Thoracic aorta (tissue), 2 donors: ENCODE measurements around the gene MRPL20. TPM values are rescaled to one million over a fixed set of nuclear protein-coding genes. Genes with fewer than 3 reads are reported as not detected.

Experiments used
- ATAC-seq: fragments of 150-250 bp; one replicate; pipeline ENCODE4 v1.8.0; 2017; ENCODE audit warnings: low read depth; ENCODE audit not compliant: insufficient number of reproducible peaks, low FRiP score
- DNase-seq: peaks from one replicate; pipeline ENCODE4 v3.0.0-alpha.2; 2020; ENCODE audit warnings: low spot score
- H3K27ac ChIP-seq, 2 donors: fragments of 200-600 bp; sonication (generic); 1 replicate in 1 of 2; 2 replicates in 1 of 2; pipeline ENCODE4 v1.5.1; 2016; ENCODE audit warnings: mild to moderate bottlenecking in 2 of 2, moderate library complexity in 2 of 2
- H3K27me3 ChIP-seq: fragments of 200-600 bp; sonication (generic); replicated peaks from 2 replicates; pipeline ENCODE4 v1.6.0; 2016; ENCODE audit warnings: mild to moderate bottlenecking; ENCODE audit not compliant: insufficient read depth
- H3K36me3 ChIP-seq: fragments of 200-600 bp; sonication (generic); one replicate; pipeline ENCODE4 v1.5.1; 2016
- H3K4me1 ChIP-seq, 2 donors: fragments of 200-600 bp; sonication (generic); 1 replicate in 1 of 2; 2 replicates in 1 of 2; pipeline versions ENCODE4 v1.5.1 to v1.6.0; 2016; ENCODE audit warnings: low read depth in 2 of 2, mild to moderate bottlenecking in 1 of 2; ENCODE audit not compliant: control insufficient read depth in 1 of 2
- H3K4me3 ChIP-seq: fragments of 200-600 bp; sonication (generic); 2 replicates; pipeline ENCODE4 v1.5.1; 2016; ENCODE audit warnings: mild to moderate bottlenecking
- H3K9me3 ChIP-seq: fragments of 200-600 bp; sonication (generic); 2 replicates; pipeline ENCODE4 v1.5.1; 2016
- total RNA-seq, 2 donors: library from RNA; depleted of rRNA; stranded (reverse); fragments of >200 nt; gene quantifications; one replicate each; pipeline versions ENCODE4 v1.1.0 to v1.2.3, GENCODE V29; 2016
- TF ChIP-seq, protein P1 (sequence below): fragments of 200-600 bp; sonication (generic); IDR thresholded peaks from one replicate; pipeline ENCODE4 v1.5.1; 2019; ENCODE audit warnings: antibody characterized with exemption

The MRPL20 gene
- total RNA-seq, 2 donors from 2014 or later = 96.9 to 121 TPM

DNA sequence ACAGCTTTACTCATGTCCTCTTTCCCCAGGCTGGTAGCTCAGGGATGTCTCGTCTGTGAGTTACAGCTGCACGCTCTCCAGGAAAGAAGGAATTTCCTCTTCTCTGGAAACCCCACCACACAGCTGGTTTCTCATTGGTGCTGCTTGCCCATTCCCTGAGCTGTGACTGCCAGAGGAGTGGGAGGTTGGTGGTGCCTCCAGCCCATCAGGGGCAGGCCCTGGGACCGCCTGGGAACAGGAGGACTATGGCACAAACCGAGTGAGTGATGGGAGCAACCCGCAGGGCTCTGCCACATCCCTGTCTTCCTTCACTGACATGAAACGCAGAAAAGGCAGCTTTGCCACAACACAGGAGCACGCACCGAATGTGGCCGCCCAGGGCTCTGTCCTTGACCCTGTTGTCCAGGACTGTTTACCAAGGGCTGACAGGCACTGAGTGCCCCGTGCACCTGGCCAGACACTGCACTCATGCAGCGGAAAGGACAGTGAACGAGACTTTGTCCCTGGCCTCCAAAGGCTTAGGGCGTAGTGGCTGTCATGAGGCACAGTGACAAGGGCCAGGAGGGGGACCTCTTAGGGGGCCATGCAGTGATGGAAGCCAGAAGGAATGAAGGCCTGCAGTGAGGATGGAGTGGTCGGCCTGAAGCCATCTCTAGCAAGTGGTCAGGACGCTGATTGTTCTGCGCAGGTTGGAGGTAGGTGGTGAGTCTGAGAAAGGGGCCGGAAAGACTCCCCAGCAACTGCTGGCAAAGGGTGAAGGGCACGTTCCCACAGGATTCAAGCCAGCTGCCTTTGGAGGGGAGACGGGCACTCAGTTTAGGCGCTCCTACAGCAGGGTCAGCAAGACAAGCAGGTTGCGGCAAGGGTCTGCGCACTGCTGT lies 6.3 kb downstream of the MRPL20 start:
- Histone ChIP-seq H3K4me3 (peak overlapping the region; percentile 94), H3K4me1 (peaks cover 21 to 44% of the 10 kb centered on the region in 2 donors)

DNA sequence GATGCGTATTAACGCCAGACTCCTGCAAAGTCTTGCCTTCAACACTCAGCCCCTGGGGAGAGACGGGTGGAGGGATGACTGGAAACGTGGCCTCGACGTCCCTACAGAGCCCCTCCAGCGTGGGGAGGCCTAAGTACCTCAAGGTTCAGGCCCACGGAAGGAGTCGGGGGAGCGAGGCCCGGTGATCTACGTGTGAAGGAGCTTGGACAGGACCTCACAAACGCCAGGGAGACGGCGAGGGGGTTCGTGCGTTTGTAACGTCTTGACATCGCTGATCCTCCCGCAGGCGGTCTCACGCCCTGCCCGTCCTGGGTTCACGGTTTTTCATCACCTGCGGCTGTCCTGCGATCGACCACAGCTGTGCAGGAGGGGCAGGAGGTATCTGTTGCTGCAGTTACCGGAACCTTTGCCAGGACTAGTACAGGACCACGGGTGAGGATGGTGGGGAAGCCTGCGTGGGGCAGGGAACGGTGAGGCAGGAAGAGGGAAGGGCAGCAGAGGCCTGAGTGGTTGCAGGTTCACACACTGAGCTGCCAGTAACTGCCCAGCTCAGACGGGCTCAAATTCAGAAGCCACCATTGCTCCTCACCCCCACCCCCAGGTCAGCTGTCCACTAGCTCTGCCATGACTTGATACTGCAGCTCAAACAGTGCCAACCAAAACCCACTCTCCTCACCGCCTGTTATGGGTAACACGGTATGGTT lies 7.1 kb downstream of the MRPL20 start:
- no peaks in the 10 kb centered on the region for H3K9me3 ChIP-seq
- peaks cover 55% of the 10 kb centered on the region for H3K36me3 ChIP-seq
- peaks cover 20 to 36% of the 10 kb centered on the region in 2 donors for H3K4me1 ChIP-seq
- ATAC-seq (no peak), DNase-seq (no peak)
- peak overlapping the region; percentile 86 to 87 for H3K27ac ChIP-seq
- TF ChIP-seq, protein P1, sequence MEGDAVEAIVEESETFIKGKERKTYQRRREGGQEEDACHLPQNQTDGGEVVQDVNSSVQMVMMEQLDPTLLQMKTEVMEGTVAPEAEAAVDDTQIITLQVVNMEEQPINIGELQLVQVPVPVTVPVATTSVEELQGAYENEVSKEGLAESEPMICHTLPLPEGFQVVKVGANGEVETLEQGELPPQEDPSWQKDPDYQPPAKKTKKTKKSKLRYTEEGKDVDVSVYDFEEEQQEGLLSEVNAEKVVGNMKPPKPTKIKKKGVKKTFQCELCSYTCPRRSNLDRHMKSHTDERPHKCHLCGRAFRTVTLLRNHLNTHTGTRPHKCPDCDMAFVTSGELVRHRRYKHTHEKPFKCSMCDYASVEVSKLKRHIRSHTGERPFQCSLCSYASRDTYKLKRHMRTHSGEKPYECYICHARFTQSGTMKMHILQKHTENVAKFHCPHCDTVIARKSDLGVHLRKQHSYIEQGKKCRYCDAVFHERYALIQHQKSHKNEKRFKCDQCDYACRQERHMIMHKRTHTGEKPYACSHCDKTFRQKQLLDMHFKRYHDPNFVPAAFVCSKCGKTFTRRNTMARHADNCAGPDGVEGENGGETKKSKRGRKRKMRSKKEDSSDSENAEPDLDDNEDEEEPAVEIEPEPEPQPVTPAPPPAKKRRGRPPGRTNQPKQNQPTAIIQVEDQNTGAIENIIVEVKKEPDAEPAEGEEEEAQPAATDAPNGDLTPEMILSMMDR = no peak
- no peaks in the 10 kb centered on the region for H3K27me3 ChIP-seq
- H3K4me3 ChIP-seq = peak overlapping the region; percentile 94

More for the DNA sequence above, 6.3 kb downstream of the MRPL20 start:
- Histone ChIP-seq H3K36me3 (peaks cover 53% of the 10 kb centered on the region), H3K27ac (peak overlapping the region in 1 of 2 donors; percentile 87), H3K27me3 (no peaks in the 10 kb centered on the region), H3K9me3 (no peaks in the 10 kb centered on the region)
- TF ChIP-seq, protein P1 = no peak
- DNase-seq (no peak), ATAC-seq (no peak)

DNA sequence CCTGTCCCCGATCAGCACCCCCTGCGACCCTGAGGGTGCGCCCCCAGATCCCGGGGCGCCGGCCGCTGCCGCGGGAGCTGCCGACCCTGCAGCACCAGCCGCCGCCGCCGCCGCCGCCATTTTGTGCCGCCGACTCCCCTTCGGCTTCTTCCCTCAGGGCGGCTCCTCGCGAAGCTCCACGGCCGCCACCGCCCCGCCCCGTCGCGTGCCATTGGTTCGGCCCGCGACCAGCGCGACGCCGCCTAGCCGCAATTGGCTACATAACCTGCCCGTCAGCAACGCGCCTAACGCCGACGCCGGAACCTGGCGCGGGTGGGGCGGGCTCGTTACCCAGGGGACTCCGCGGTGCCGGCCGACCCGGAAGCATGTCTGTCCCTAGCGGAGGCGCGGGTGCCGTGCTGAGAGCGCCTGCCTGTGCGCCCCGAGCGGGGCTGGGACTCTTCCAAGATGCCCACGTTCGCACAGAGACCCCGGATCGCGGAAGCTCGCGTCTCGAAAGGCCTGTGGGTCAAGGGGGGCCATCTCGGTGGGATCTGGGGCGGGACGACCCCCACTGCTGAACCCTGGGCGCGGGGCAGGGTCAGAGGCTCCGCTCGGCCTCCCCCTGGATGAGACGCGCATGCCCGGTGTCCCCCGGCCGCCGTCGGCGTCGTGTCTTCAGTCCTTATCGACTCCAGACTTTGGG lies 7.8 kb downstream of the MRPL20 start, which contains the start of gene CCNL2:
Gene CCNL2, minus strand, starts transcription at position 149 of the 685 bp plus-strand sequence. Its CDS starts 29 bp downstream, at position 120.
- peak; percentile 87 for DNase-seq
- peak within 1 kb of the TSS; percentile 86 to 87 for H3K27ac ChIP-seq
- H3K4me1 ChIP-seq = peaks cover 20 to 35% of the 10 kb centered on the region in 2 donors
- ATAC-seq = peak; percentile 95
- no peaks in the 10 kb centered on the region for H3K9me3 ChIP-seq
- H3K36me3 ChIP-seq = peaks cover 55% of the 10 kb centered on the region
- TF ChIP-seq, protein P1 = peak; percentile 77
- no peaks in the 10 kb centered on the region for H3K27me3 ChIP-seq
- H3K4me3 ChIP-seq = peak within 1 kb of the TSS; percentile 94

DNA sequence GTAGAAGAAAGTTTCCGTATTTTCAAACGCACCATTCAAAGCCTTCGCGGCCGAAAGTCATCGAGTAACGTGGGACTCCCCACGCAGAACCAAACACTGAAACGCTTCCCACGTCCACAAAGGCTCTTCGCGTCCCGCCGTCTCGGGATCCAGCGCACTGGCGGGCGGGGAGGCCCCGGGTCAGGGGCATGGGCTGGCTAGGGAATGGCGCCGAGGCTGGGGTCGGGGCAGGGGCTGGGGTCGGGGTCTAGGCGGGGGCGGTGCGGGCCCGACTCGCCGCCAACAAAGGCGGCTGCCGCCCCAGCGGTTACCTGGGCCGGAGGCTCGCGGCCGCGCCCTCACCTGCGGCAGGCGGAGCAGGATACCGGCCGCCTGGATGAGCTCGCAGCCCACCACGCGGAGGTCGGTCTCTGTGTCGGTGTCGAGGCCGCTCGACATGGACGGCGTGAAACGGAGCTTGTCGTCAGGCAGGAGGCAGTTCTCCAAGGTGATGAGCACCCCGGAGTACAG lies 8.4 kb downstream of the MRPL20 start:
- H3K4me1 ChIP-seq = peaks cover 20 to 35% of the 10 kb centered on the region in 2 donors
- TF ChIP-seq, protein P1 = no peak
- no peak for ATAC-seq
- H3K27me3 ChIP-seq = no peaks in the 10 kb centered on the region
- peak overlapping the region; percentile 83 to 86 for H3K27ac ChIP-seq
- H3K4me3 ChIP-seq = peak overlapping the region; percentile 94
- H3K9me3 ChIP-seq = no peaks in the 10 kb centered on the region
- peaks cover 55% of the 10 kb centered on the region for H3K36me3 ChIP-seq
- DNase-seq = no peak
